Panc1 (cell line): ENCODE data around the gene RHOT2.

ENCODE experiments used
- CTCF ChIP-seq: fragments of 450-650 bp; IDR thresholded peaks from 2 replicates; pipeline ENCODE4 v1.5.1; 2017; ENCODE audit warnings: mild to moderate bottlenecking
- POLR2AphosphoS5 ChIP-seq: IDR thresholded peaks from 2 replicates; pipeline ENCODE4 v1.6.1; 2012; ENCODE audit warnings: mild to moderate bottlenecking, low read depth, low read length, moderate library complexity
- REST ChIP-seq, 2 experiments: IDR thresholded peaks; 2 replicates each; pipeline ENCODE4 v1.6.1; 2011 to 2012; ENCODE audit warnings: low read depth in 2 of 2, control low read depth in 1 of 2, low read length in 1 of 2, mild to moderate bottlenecking in 1 of 2, moderate library complexity in 1 of 2; ENCODE audit not compliant: insufficient read depth in 1 of 2
- SIN3A ChIP-seq: IDR thresholded peaks from 2 replicates; pipeline ENCODE4 v1.6.1; 2012; ENCODE audit warnings: low read depth, mild to moderate bottlenecking, low read length, moderate library complexity, borderline replicate concordance; ENCODE audit not compliant: insufficient read depth

- TF ChIP-seq SIN3A (no peak), POLR2AphosphoS5 (no peak), REST (IDR thresholded peaks at IDR 0.05; ENCODE audit: insufficient read depth in 1 of 2, low read depth in 2 of 2, low read length in 1 of 2) (no peak), CTCF (no peak)
These were observed 18.3 kb upstream of the RHOT2 start for GRCh38 chr16:649631-650030.
